GM19238 (cell line): Measurements from ENCODE around the gene SMYD3.

Experiments
- DNase-seq: peaks from one replicate; pipeline ENCODE4 v3.0.0; 2011; ENCODE audit warnings: low spot score; ENCODE audit not compliant: insufficient read length

Gene SMYD3

GRCh38 chr1:246151796-246152434 is 355.2 kb downstream of the SMYD3 start:
- no peak for DNase-seq

- DNase-seq, result no peak
Observed at GRCh38 chr1:246149543-246149942, 357.5 kb downstream of the SMYD3 start.

- no peak for DNase-seq
Observed at GRCh38 chr1:246147524-246148461, 359.3 kb downstream of the SMYD3 start.

GRCh38 chr1:246146804-246147523 is 360.1 kb downstream of the SMYD3 start:
- no peak for DNase-seq

- DNase-seq, result no peak
Observed at GRCh38 chr1:246145900-246146299, 361.2 kb downstream of the SMYD3 start.

GRCh38 chr1:246144931-246145330 is 362.1 kb downstream of the SMYD3 start:
- DNase-seq, result no peak

GRCh38 chr1:246142320-246142893 is 364.7 kb downstream of the SMYD3 start:
- DNase-seq, result no peak

- DNase-seq, result no peak
Observed at GRCh38 chr1:246141306-246141705, 365.8 kb downstream of the SMYD3 start.

- DNase-seq, result no peak
Observed at GRCh38 chr1:246139745-246140182, 367.3 kb downstream of the SMYD3 start.

- DNase-seq, result no peak
Observed at GRCh38 chr1:246138781-246139180, 368.3 kb downstream of the SMYD3 start.

- DNase-seq, result no peak
Observed at GRCh38 chr1:246136477-246136876, 370.6 kb downstream of the SMYD3 start.

- no peak for DNase-seq
Observed at GRCh38 chr1:246134789-246135188, 372.3 kb downstream of the SMYD3 start.

GRCh38 chr1:246131095-246131494 is 376.0 kb downstream of the SMYD3 start:
- no peak for DNase-seq

GRCh38 chr1:246128494-246129069 is 378.5 kb downstream of the SMYD3 start:
- no peak for DNase-seq

GRCh38 chr1:246126580-246126979 is 380.5 kb downstream of the SMYD3 start:
- DNase-seq, result no peak

GRCh38 chr1:246122071-246122470 is 385.0 kb downstream of the SMYD3 start:
- no peak for DNase-seq

GRCh38 chr1:246121533-246121932 is 385.5 kb downstream of the SMYD3 start:
- no peak for DNase-seq

GRCh38 chr1:246117066-246117791 is 389.9 kb downstream of the SMYD3 start:
- peak; percentile 25 for DNase-seq

- no peak for DNase-seq
Observed at GRCh38 chr1:246114369-246114768, 392.7 kb downstream of the SMYD3 start.

- no peak for DNase-seq
Observed at GRCh38 chr1:246113555-246114095, 393.5 kb downstream of the SMYD3 start.
